ENCODE data around the gene PREX1. TPM values are rescaled to one million over a fixed set of nuclear protein-coding genes. Genes with fewer than 3 reads are reported as not detected.

The PREX1 gene
- total and polyA plus RNA-seq, 3 donors from 2014 or later: 18.0 to 36.5 (median 27.1) TPM

Other genes with a start within 250 kb of the PREX1 start
- gene ARFGEF2, start 93.7 kb upstream of the PREX1 start, total RNA-seq: 10 to 100 TPM; 52.6 to 57.0 TPM
- gene ARFGEF2, start 93.7 kb upstream of the PREX1 start, polyA plus RNA-seq (ENCODE audit: insufficient read depth, low read depth, low replicate concordance): 47.8 TPM
- gene CSE1L, start 218.3 kb upstream of the PREX1 start, total RNA-seq: 100 to 1,000 TPM in 1 of 2 donors, 10 to 100 TPM in 1; 96.6 to 126 TPM
- 94.8 TPM for gene CSE1L, start 218.3 kb upstream of the PREX1 start, polyA plus RNA-seq (ENCODE audit: insufficient read depth, low read depth, low replicate concordance)